T-helper 2 cell treated with Interferon-gamma antibody and Interleukin-4, amounts not matched to agents 5 μg/mL and 100 μg/mL, for 36 hours (primary cell): ENCODE data around the gene LHPP.
"Not testable (repeated sequence)": the region's sequence is repeated elsewhere in the genome, so short reads cannot be mapped to it uniquely, and the experiment has no call there.

Source experiments
- DNase-seq: peaks from one replicate; pipeline ENCODE4 v3.0.0; 2021; ENCODE audit warnings: low spot score
- H3K27ac Mint-ChIP-seq: one replicate; pipeline ENCODE4 v1.8.0; 2021; ENCODE audit warnings: mild to moderate bottlenecking, mixed read lengths
- H3K27me3 Mint-ChIP-seq: one replicate; pipeline ENCODE4 v1.8.0; 2021; ENCODE audit warnings: low read depth, mixed read lengths
- H3K36me3 Mint-ChIP-seq: one replicate; pipeline ENCODE4 v1.8.0; 2021; ENCODE audit warnings: low read depth, mixed read lengths
- H3K4me1 Mint-ChIP-seq: one replicate; pipeline ENCODE4 v1.8.0; 2021; ENCODE audit warnings: low read depth, mixed read lengths
- H3K4me3 Mint-ChIP-seq: one replicate; pipeline ENCODE4 v1.8.0; 2022; ENCODE audit warnings: mild to moderate bottlenecking, moderate library complexity, mixed read lengths
- H3K9me3 Mint-ChIP-seq: one replicate; pipeline ENCODE4 v1.8.0; 2021; ENCODE audit warnings: mixed read lengths

LHPP gene

GRCh38 chr10:124578231-124579010 is 116.8 kb downstream of the LHPP start:
- H3K27me3 Mint-ChIP-seq, result peaks cover 5% of the 10 kb centered on the region
- no peaks in the 10 kb centered on the region for H3K4me1 Mint-ChIP-seq
- H3K9me3 Mint-ChIP-seq, result peaks cover 11% of the 10 kb centered on the region
- no peak overlapping the region for H3K27ac Mint-ChIP-seq
- no peak overlapping the region for H3K4me3 Mint-ChIP-seq
- DNase-seq, result no peak
- H3K36me3 Mint-ChIP-seq, result no peaks in the 10 kb centered on the region

GRCh38 chr10:124579011-124579399 is 117.4 kb downstream of the LHPP start:
- H3K36me3 Mint-ChIP-seq, result no peaks in the 10 kb centered on the region
- no peak overlapping the region for H3K27ac Mint-ChIP-seq
- H3K4me1 Mint-ChIP-seq, result no peaks in the 10 kb centered on the region
- no peak for DNase-seq
- H3K27me3 Mint-ChIP-seq, result peaks cover 5% of the 10 kb centered on the region
- peaks cover 11% of the 10 kb centered on the region for H3K9me3 Mint-ChIP-seq
- H3K4me3 Mint-ChIP-seq, result no peak overlapping the region

GRCh38 chr10:124586142-124586541 is 124.5 kb downstream of the LHPP start:
- H3K4me3 Mint-ChIP-seq, result no peak overlapping the region
- no peaks in the 10 kb centered on the region for H3K36me3 Mint-ChIP-seq
- H3K4me1 Mint-ChIP-seq, result no peaks in the 10 kb centered on the region
- H3K27ac Mint-ChIP-seq, result no peak overlapping the region
- no peak for DNase-seq
- peaks cover 2% of the 10 kb centered on the region for H3K27me3 Mint-ChIP-seq
- H3K9me3 Mint-ChIP-seq, result peaks cover 2% of the 10 kb centered on the region

- H3K27me3 Mint-ChIP-seq, result no peaks in the 10 kb centered on the region
- H3K9me3 Mint-ChIP-seq, result no peaks in the 10 kb centered on the region
- H3K27ac Mint-ChIP-seq, result no peak overlapping the region
- H3K4me3 Mint-ChIP-seq, result no peak overlapping the region
- no peaks in the 10 kb centered on the region for H3K36me3 Mint-ChIP-seq
- H3K4me1 Mint-ChIP-seq, result no peaks in the 10 kb centered on the region
- no peak for DNase-seq
These were observed 126.2 kb downstream of the LHPP start for GRCh38 chr10:124587811-124588211.

GRCh38 chr10:124588341-124588735 is 126.7 kb downstream of the LHPP start:
- H3K27me3 Mint-ChIP-seq, H3K27ac Mint-ChIP-seq, H3K9me3 Mint-ChIP-seq, DNase-seq, H3K4me1 Mint-ChIP-seq, H3K36me3 Mint-ChIP-seq, H3K4me3 Mint-ChIP-seq: not testable (repeated sequence)

GRCh38 chr10:124588736-124589490 is 127.3 kb downstream of the LHPP start:
- H3K4me3 Mint-ChIP-seq, result no peak overlapping the region
- H3K36me3 Mint-ChIP-seq, result no peaks in the 10 kb centered on the region
- H3K9me3 Mint-ChIP-seq, result no peaks in the 10 kb centered on the region
- no peak for DNase-seq
- no peak overlapping the region for H3K27ac Mint-ChIP-seq
- H3K4me1 Mint-ChIP-seq, result no peaks in the 10 kb centered on the region
- no peaks in the 10 kb centered on the region for H3K27me3 Mint-ChIP-seq

GRCh38 chr10:124589491-124590041 is 127.9 kb downstream of the LHPP start:
- H3K9me3 Mint-ChIP-seq, result no peaks in the 10 kb centered on the region
- no peaks in the 10 kb centered on the region for H3K4me1 Mint-ChIP-seq
- H3K27me3 Mint-ChIP-seq, result no peaks in the 10 kb centered on the region
- DNase-seq, result no peak
- H3K27ac Mint-ChIP-seq, result no peak overlapping the region
- H3K4me3 Mint-ChIP-seq, result no peak overlapping the region
- no peaks in the 10 kb centered on the region for H3K36me3 Mint-ChIP-seq

GRCh38 chr10:124590216-124591122 is 128.8 kb downstream of the LHPP start:
- no peak overlapping the region for H3K27ac Mint-ChIP-seq
- H3K4me1 Mint-ChIP-seq, result no peaks in the 10 kb centered on the region
- no peak overlapping the region for H3K4me3 Mint-ChIP-seq
- DNase-seq, result no peak
- no peaks in the 10 kb centered on the region for H3K9me3 Mint-ChIP-seq
- no peaks in the 10 kb centered on the region for H3K36me3 Mint-ChIP-seq
- no peaks in the 10 kb centered on the region for H3K27me3 Mint-ChIP-seq

- H3K4me3 Mint-ChIP-seq, result no peak overlapping the region
- H3K36me3 Mint-ChIP-seq, result no peaks in the 10 kb centered on the region
- H3K27me3 Mint-ChIP-seq, result no peaks in the 10 kb centered on the region
- H3K4me1 Mint-ChIP-seq, result no peaks in the 10 kb centered on the region
- DNase-seq, result no peak
- no peak overlapping the region for H3K27ac Mint-ChIP-seq
- H3K9me3 Mint-ChIP-seq, result no peaks in the 10 kb centered on the region
These were observed 129.5 kb downstream of the LHPP start for GRCh38 chr10:124591123-124591495.

GRCh38 chr10:124592101-124592500 is 130.5 kb downstream of the LHPP start:
- Mint-ChIP-seq H3K36me3 (no peaks in the 10 kb centered on the region), H3K27ac (no peak overlapping the region), H3K9me3 (no peaks in the 10 kb centered on the region), H3K4me1 (no peaks in the 10 kb centered on the region), H3K27me3 (no peaks in the 10 kb centered on the region), H3K4me3 (no peak overlapping the region)
- DNase-seq, result no peak

- no peaks in the 10 kb centered on the region for H3K4me1 Mint-ChIP-seq
- H3K9me3 Mint-ChIP-seq, result no peaks in the 10 kb centered on the region
- no peak for DNase-seq
- no peak overlapping the region for H3K27ac Mint-ChIP-seq
- H3K27me3 Mint-ChIP-seq, result no peaks in the 10 kb centered on the region
- no peak overlapping the region for H3K4me3 Mint-ChIP-seq
- no peaks in the 10 kb centered on the region for H3K36me3 Mint-ChIP-seq
These were observed 131.3 kb downstream of the LHPP start for GRCh38 chr10:124592736-124593430.

GRCh38 chr10:124593431-124593985 is 131.9 kb downstream of the LHPP start:
- H3K27ac Mint-ChIP-seq, result no peak overlapping the region
- no peaks in the 10 kb centered on the region for H3K4me1 Mint-ChIP-seq
- no peaks in the 10 kb centered on the region for H3K36me3 Mint-ChIP-seq
- DNase-seq, result no peak
- no peak overlapping the region for H3K4me3 Mint-ChIP-seq
- no peaks in the 10 kb centered on the region for H3K9me3 Mint-ChIP-seq
- H3K27me3 Mint-ChIP-seq, result no peaks in the 10 kb centered on the region

GRCh38 chr10:124594240-124594639 is 132.6 kb downstream of the LHPP start:
- no peak for DNase-seq
- Mint-ChIP-seq H3K4me3 (no peak overlapping the region), H3K27ac (no peak overlapping the region), H3K9me3 (no peaks in the 10 kb centered on the region), H3K27me3 (no peaks in the 10 kb centered on the region), H3K4me1 (no peaks in the 10 kb centered on the region), H3K36me3 (no peaks in the 10 kb centered on the region)
